ENCODE results near the gene BCAS1.

BCAS1 gene

GRCh38 chr20:54070187-54070987 is at the start of gene BCAS1:
Gene BCAS1, minus strand, starts transcription at chr20:54070594. Its CDS starts 11,876 bp downstream, at chr20:54058718.
- DNase-seq, result no peak

- DNase-seq, result no peak
Measured at GRCh38 chr20:54119744-54120143, 49.4 kb upstream of the BCAS1 start.

- DNase-seq, result no peak
Measured at GRCh38 chr20:54118220-54119001, 48.0 kb upstream of the BCAS1 start.

- DNase-seq, result no peak
Measured at GRCh38 chr20:54116550-54117235, 46.3 kb upstream of the BCAS1 start.

GRCh38 chr20:54115172-54115854 is 44.9 kb upstream of the BCAS1 start:
- DNase-seq, result no peak

GRCh38 chr20:54114109-54114508 is 43.7 kb upstream of the BCAS1 start:
- DNase-seq, result no peak

GRCh38 chr20:54113566-54113965 is 43.2 kb upstream of the BCAS1 start:
- no peak for DNase-seq

GRCh38 chr20:54112221-54112884 is 42.0 kb upstream of the BCAS1 start:
- DNase-seq, result no peak

- no peak for DNase-seq
Measured at GRCh38 chr20:54111460-54111859, 41.1 kb upstream of the BCAS1 start.

GRCh38 chr20:54110457-54110856 is 40.1 kb upstream of the BCAS1 start:
- DNase-seq, result no peak

- DNase-seq, result no peak
Measured at GRCh38 chr20:54110041-54110440, 39.6 kb upstream of the BCAS1 start.

GRCh38 chr20:54108817-54109216 is 38.4 kb upstream of the BCAS1 start:
- no peak for DNase-seq

- no peak for DNase-seq
Measured at GRCh38 chr20:54108326-54108642, 37.9 kb upstream of the BCAS1 start.

GRCh38 chr20:54107600-54108325 is 37.4 kb upstream of the BCAS1 start:
- no peak for DNase-seq

- DNase-seq, result no peak
Measured at GRCh38 chr20:54107181-54107580, 36.8 kb upstream of the BCAS1 start.

GRCh38 chr20:54106162-54106561 is 35.8 kb upstream of the BCAS1 start:
- no peak for DNase-seq

GRCh38 chr20:54105653-54106052 is 35.3 kb upstream of the BCAS1 start:
- DNase-seq, result no peak

- no peak for DNase-seq
Measured at GRCh38 chr20:54104781-54105180, 34.4 kb upstream of the BCAS1 start.

- DNase-seq, result no peak
Measured at GRCh38 chr20:54103762-54104600, 33.6 kb upstream of the BCAS1 start.

- peak; percentile 41 for DNase-seq
Measured at GRCh38 chr20:54103067-54103761, 32.8 kb upstream of the BCAS1 start.
